NCI-H526 treated with DMSO at 0.1 percent for 48 hours (cell line): Measurements from ENCODE around the gene UNC5C.

Source experiments
- DNase-seq: peaks from one replicate; lab custom pipeline; 2025; lab: John Stamatoyannopoulos, UW

UNC5C gene

DNA sequence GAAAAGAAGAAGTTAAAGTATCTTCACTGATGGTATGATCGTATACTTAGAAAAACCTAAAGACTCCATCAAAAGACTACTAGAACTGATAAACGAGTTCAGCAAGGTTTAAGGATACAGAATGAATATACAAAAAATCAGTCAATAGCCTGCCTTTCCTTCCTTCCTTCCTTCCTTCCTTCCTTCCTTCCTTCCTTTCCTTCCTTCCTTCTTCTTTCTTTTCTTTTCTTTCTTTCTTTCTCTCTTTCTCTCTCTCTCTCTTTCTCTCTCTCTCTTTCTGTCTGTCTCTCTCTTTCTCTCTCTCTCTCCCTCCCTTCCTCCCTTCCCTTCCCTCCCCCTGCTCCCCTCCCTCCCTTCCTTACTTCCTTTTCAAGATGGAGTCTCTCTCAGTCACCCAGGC is 428.3 kb downstream of the UNC5C start:
- no peak for DNase-seq

DNA sequence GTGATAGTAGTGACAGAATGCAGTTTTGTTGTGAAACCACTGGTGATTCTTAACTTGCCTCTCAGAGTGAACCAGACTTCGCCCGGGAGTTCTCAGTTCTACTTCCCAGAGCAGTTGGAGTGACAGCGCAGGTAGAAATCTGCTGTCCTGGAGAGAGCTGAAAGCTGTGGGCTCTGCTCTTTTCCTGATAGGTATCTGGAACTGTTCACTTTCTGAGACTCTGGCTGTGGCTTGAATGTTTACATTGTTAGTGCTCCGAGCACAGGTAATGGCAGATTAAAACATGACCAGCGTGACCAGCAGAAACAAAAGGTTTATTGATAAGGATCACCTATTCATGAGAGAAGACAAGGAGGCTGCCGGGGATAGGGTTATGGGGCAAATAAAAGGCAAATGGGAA is 430.3 kb downstream of the UNC5C start:
- peak; percentile 78 for DNase-seq

DNA sequence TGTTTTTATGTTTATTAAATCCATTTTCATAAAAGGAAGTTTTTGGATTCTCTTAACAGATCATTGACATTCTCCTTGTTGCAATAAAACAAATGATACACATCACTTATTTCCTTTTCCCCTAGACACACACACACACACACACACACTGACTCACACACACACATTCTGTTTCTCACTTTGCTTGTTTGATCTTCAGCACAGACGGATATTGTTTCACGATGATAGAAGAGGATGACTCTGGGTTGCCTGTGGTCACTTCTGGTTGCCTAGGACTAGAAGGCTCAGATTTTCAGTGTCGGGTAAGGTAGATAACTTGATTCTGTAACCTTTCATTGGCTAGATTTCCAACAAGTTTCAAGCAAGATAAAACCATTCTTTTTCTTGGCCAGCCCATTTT is 434.3 kb downstream of the UNC5C start:
- DNase-seq = no peak
